Superior temporal gyrus (tissue), 1 donor: ENCODE measurements around the gene CACNA2D3.

ENCODE experiments used
- DNase-seq: peaks from one replicate; pipeline ENCODE4 v3.0.0-alpha.2; 2016; ENCODE audit errors: extremely low spot score

CACNA2D3 gene

DNA sequence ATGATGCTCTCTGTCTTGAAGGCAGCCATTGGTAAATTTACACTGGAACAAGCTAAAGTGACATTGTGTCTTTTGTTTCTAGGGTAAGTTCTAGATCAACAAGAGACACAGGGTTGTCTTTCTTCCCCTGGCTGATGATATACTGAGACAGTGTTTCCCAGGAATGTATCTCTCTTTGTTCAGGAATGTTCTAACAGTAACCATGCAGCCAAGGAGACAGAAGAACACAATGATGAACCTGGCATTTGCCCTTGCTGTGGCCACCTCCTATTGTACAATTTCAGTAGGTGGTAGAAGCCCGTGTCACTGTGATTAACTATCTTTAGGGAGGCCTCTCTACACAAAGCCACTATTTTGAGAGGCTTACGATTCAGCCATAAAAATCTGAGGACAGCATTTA is 674.8 kb downstream of the CACNA2D3 start:
- no peak for DNase-seq

DNA sequence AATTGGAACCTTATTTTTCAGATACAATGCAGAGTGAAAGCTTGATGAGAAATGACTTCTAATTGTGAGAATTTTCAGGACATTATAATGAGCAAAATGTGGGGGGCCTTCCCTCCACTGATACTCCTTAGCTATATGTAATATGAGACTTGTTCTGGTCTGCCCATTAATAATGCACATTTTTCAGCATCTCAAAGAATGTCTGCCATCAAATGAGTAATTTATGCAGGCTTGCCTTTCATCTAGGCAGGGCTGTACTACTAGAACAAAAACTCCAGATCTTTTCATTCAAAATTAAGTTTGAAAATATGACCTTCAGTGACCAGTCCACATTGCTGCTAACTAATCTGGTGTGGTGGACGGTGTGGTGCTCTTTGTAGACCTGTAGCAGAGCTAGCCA is 678.1 kb downstream of the CACNA2D3 start:
- no peak for DNase-seq

DNA sequence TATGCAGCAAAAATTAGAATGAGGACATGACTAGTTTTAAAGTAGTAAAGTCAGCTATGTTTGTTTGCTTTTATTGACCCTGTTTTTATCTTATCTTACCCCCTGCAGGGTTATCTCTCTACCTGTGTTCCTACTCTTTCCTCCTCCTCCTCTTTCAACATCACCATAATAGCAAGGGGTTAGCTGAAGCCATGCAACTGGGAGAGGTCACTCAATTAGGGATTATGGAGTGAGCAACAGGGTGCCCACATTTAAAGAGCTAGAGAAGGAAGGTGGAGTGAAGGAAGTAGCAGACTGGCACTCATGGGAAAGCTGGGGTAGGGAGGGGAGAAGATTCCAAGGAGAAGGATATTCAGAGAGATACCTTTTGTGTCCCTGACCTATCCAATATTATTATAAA is 679.6 kb downstream of the CACNA2D3 start:
- DNase-seq, result no peak

GRCh38 chr3:54810401-54810800 is 688.0 kb downstream of the CACNA2D3 start:
- DNase-seq, result no peak

GRCh38 chr3:54814224-54814623 is 691.9 kb downstream of the CACNA2D3 start:
- no peak for DNase-seq

DNA sequence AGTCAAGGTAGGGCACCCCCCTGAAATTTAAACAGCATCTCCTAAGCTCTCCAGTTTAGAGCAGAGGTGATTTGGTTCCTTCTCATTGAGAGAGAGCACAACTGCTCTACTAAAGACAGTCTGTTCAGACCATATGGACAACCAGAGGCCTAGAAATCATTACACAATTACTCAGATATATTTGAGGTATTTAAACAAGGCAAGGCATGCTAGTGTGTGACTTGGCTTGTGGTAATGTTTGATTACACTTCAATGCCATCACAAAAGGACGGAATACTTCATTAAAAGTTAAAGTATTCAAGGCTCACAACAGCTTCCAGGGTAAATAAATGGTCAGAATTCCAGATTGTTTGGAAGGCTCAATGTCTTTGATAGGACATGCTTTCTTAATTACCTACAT is 695.3 kb downstream of the CACNA2D3 start:
- DNase-seq, result no peak

DNA sequence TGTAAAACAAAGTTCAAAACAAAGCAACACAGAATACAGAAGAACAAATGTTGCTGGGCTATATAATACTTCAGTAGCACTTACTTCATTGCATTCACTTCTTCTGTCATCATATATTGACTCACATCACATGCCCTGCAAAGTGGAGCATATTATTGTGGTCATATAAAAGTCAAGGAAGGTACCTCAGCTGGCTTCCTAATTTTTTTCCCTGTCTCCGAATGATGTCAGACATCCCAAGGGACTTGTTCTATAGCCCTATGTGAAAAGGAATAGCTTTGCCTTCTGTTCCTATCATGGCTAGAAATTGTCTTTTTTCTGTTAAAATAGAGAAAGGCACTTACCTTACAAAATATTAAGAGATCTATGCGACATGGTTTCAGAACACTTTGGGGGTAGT is 696.1 kb downstream of the CACNA2D3 start:
- DNase-seq, result no peak

DNA sequence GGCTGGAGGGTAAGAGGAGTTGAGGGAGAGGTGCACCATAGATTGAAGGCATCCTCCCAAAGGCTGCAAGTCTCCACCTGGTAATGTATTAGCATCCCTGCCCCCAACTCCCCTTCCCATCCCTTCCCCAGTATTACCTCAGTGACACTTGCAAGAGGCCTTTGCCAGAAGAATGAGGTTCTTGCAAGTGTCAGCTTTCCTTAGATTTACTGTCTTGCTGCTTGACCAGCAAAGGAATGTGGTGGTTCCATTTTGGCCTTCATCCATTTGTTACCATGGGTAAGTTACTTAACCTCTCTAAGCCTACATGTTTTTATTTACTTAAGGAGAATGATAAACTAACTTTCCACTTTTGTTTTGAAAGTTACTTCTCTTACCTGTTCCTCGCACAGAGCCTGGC is 696.6 kb downstream of the CACNA2D3 start:
- DNase-seq, result no peak

GRCh38 chr3:54819946-54820345 is 697.6 kb downstream of the CACNA2D3 start:
- no peak for DNase-seq

DNA sequence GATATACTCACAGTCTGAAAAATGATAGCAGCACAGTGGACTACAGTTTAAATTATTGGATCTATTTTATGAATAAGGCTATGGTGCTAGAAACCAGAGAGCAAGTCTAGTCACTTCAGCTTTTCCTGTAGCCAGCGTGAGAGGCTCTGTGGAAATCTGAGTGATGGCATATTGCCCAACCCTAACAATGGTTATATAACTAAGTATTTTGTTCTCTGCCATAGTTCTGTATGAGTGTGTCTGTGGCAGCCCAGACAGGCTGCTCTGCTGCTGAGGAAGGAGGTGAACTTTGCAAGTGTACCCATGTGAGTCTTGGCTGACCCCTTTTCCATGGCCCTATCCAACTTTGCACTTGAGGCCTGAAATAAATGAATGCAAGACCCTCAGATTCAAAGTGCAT is 699.9 kb downstream of the CACNA2D3 start:
- DNase-seq, result peak; percentile 83

GRCh38 chr3:54826251-54826691 is 703.9 kb downstream of the CACNA2D3 start:
- no peak for DNase-seq

DNA sequence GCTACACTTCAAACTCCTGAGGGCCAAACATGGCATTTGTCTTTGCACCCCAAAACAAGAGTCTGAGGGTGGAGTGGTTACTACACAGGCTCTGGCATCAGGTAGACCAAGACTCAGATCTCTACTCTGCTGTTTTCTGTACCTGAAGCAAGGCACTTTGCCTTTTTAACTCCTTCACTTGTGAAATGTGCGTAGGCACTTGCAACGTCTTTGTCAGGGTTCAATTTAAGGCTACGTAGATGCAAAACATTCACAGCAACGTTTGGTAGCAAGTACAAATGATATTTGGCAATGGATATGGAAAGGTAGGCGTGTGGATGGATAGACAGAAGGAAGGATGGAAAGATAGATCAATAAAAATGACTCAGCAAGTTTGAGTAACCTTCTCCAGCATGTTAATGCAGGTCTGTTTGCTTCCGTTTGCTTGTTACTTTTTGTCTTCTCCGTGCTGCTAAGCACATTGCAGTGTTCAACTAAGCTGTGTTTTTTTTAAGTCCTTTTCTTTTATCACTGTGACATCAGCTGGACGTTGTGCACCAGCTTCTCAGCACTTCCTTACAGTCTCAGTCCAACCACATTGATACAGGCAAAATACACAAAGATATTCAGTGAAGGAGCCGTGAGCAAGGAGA is 704.8 kb downstream of the CACNA2D3 start:
- no peak for DNase-seq

GRCh38 chr3:54827776-54828175 is 705.4 kb downstream of the CACNA2D3 start:
- no peak for DNase-seq

DNA sequence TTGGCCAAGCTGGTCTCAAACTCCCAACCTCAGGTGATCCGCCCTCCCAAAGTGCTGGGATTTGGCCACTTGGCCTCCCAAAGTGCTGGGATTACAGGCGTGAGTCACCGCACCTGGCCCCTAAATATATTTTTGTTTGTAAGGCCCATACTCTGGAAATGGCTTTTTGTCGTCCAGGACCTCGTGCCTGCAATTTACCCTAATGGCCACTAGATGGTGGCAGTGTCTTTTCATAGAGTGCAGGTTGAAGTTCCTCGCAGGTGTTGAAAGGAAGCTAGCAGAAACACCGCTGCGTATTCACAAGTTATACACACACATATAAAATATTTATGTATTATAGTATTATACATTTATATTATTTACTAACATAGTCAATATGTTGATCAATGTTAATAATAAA is 708.3 kb downstream of the CACNA2D3 start:
- no peak for DNase-seq

GRCh38 chr3:54831112-54831511 is 708.8 kb downstream of the CACNA2D3 start:
- DNase-seq, result no peak

DNA sequence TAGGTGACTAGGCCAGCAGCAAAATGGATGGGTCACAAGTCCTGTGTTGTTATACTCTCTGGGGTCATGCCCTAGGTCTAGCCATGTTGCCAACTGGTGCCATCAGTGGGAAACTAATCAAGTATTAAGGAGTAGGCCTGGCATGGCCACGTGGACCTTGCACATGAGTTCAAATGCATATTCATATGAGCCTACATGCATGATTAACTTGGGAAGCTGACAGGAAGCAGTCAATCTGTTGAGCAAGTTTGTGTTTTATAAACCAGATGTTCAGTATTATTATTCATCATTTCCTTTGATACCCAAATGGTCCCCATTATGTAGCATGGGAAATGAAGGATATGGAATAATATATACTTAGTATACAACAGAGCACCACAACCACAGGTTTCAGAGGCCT is 710.5 kb downstream of the CACNA2D3 start:
- DNase-seq, result no peak

DNA sequence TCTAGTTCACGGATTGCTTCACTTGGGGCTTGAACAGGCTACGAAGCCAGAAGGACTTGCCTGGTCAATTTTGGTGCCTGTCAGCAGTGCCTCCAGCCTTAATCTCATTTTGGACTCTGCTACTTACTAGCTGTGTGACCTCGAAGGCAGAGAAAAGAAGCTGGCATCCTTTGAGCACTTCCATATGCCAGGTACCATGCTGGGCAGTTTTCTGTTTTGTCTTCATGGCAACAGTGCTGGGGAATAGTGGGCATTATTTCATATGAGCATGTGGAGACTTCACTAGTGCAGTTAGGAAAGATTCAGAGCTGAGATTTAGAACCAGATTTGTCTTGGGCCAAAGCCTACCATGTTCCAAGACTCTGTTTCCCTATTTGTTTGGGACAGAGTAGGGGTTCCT is 713.3 kb downstream of the CACNA2D3 start:
- DNase-seq, result no peak

GRCh38 chr3:54836871-54837270 is 714.5 kb downstream of the CACNA2D3 start:
- no peak for DNase-seq

GRCh38 chr3:54837964-54838363 is 715.6 kb downstream of the CACNA2D3 start:
- no peak for DNase-seq

DNA sequence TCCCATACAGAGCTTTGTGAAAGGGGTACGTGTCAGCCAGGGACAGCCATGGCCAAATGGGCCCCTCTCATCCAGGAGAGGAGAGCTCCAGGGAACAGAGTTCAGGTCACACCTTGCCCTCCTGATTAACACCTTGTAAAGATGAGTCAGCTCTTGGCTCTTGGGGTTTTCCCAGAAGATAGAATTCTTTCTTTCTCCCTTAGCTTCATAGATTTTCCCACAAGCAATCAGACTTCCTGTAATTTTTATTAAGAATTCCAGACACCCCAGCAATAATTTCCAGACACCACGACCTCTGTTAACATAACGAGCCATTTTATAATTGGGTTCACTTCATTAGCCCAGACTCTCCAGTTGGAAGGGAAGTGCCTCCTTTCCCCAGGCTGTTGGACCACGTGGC is 719.1 kb downstream of the CACNA2D3 start:
- no peak for DNase-seq

DNA sequence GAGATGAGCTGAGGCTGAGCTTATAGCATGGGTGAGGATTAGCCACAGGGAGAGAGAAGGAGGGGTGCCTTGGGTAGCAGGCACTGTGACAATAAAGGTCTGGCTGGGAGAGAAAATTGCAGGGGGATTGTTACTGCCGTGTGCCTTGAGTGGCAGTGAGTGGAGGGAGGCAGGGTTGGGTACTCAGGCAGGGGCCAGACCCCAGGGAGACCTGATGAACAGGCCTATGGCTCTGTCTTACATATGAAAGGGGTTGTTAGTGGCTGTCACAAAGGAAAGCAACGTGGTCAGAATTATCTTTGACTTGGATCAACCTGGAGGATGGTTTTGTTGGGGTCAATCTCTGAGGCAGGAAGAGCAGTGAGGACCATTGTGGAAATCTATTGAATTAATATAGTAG is 721.0 kb downstream of the CACNA2D3 start:
- DNase-seq, result no peak

DNA sequence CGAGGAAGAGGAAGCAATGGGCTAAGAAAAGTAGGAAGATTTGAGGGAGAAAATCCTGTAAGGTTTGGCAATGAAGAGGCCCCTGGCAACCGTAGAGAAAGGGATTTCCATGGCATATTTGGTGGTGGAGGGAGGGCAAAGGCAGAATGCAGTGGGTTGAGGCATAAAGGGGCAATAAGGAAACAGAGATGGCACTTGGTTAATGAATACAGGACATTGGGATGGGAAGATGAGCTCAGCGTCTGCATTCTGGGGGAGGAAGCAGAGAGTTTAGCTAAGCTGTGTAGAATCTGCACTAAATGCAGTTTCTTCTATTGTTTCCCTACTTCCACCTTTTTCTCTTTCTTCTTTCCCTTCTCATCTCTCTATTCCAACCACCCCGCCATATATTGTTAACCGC is 721.9 kb downstream of the CACNA2D3 start:
- no peak for DNase-seq

DNA sequence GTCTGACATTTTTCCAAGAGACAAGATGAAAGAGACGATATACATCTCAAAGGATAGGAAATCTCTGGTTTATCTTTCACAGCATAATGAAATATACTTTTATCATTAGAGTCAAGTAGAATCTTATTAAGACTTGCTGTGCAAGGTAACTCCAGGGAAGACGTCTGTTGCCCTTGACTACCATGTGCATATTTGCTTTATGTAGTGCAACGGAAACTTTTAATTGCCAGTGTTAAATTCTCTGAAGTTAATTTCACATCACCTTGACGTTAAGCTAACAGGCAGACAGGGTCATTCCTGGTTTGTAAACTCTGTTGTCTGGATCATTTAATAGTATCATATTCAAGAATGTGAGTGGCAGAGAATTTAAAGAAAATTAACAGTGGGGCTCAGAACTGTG is 722.7 kb downstream of the CACNA2D3 start:
- DNase-seq, result no peak

- no peak for DNase-seq
Observed at GRCh38 chr3:54845551-54845950, 723.2 kb downstream of the CACNA2D3 start.
